Right cardiac atrium (tissue), 5 donors: ENCODE data around the gene ZFYVE27. TPM values are rescaled to one million over a fixed set of nuclear protein-coding genes. Genes with fewer than 3 reads are reported as not detected.

ENCODE experiments used
- ATAC-seq, 2 donors: fragments of 200-7000 bp; cut with Tn5 transposase; one replicate each; pipeline versions ENCODE4 v1.8.0 to v1.9.1; 2020; ENCODE audit warnings: moderate library complexity in 2 of 2, mild to moderate bottlenecking in 1 of 2
- DNase-seq, 3 donors: peaks; one replicate each; pipeline ENCODE4 v3.0.0-alpha.2; 2020
- H3K27ac ChIP-seq: one replicate; pipeline ENCODE4 v1.5.1; 2013; ENCODE audit warnings: mild to moderate bottlenecking, low read length, control low read depth, moderate library complexity
- H3K27me3 ChIP-seq: one replicate; pipeline ENCODE4 v1.6.1; 2013; ENCODE audit not compliant: control insufficient read depth, insufficient read depth
- H3K4me1 ChIP-seq: one replicate; pipeline ENCODE4 v1.6.1; 2013; ENCODE audit warnings: low read length; ENCODE audit not compliant: control insufficient read depth, insufficient read depth
- H3K4me3 ChIP-seq: one replicate; pipeline ENCODE4 v1.5.1; 2013; ENCODE audit warnings: low read length, control low read depth
- H3K9me3 ChIP-seq: one replicate; pipeline ENCODE4 v1.6.1; 2013; ENCODE audit warnings: low read length; ENCODE audit not compliant: control insufficient read depth
- WGBS: extraction: QIAGEN DNeasy Blood & Tissue Kit; methylation state at CpG from one replicate; pipeline ENCODE4 v1.1.7; 2013; 5-methylcytosine and 5-hydroxymethylcytosine counted together
- intact Hi-C, 4 donors: fragments of 100-400 bp; cut with DNase I; formaldehyde crosslinking; loops; one replicate each; pipeline versions ENCODE4 v1.11.0 to v1.14.0; 2022 to 2023
- polyA plus RNA-seq: library from polyadenylated mRNA; stranded (reverse); fragments of 200-250 nt; gene quantifications from one replicate; pipeline ENCODE4 v1.2.3, GENCODE V29; 2013
- total RNA-seq, 4 donors: library from RNA; stranded (reverse); fragmentation: NEBNext Ultra II Directional; extraction: Animal tissue kit (Norgen Biotek cat#: 25700); gene quantifications; one replicate each; pipeline ENCODE4 v1.2.1, GENCODE V29; 2021
- donor health status: healthy with polysubstance abuse.
- donor health status: DM: no; HTN: yes; CAD: no.
- donor health status: DM: no; HTN: no; CAD: no.
- donor health status: DM: no; HTN: yes; CAD: no; lungs with severe emphysema.
- donor health status: DM: yes; HTN: yes; CAD: no.

Gene ZFYVE27
- total and polyA plus RNA-seq, 5 donors = 14.8 to 20.6 (median 16.3) TPM

GRCh38 chr10:97752956-97753355, 16.0 kb downstream of the ZFYVE27 start:
- DNase-seq (no peak), ATAC-seq (no peak)
- Histone ChIP-seq H3K4me3 (no peak overlapping the region), H3K4me1 (no peaks in the 10 kb centered on the region), H3K27me3 (no peaks in the 10 kb centered on the region), H3K27ac (no peak overlapping the region), H3K9me3 (no peaks in the 10 kb centered on the region)
- WGBS = 92% methylated on average over 18 of the region's 18 CpGs
- intact Hi-C loops = loop anchor here in 2 of 4 donors (10.0 kb wide), 2 partner anchors 112 to 292 kb away; no protein-coding TSS in a partner anchor

GRCh38 chr10:97754726-97755125, 17.8 kb downstream of the ZFYVE27 start:
- WGBS = 75% methylated on average over 4 of the region's 4 CpGs

GRCh38 chr10:97755718-97756117, 18.8 kb downstream of the ZFYVE27 start:
- Histone ChIP-seq H3K4me3 (no peak overlapping the region), H3K27ac (no peak overlapping the region), H3K9me3 (no peaks in the 10 kb centered on the region), H3K4me1 (no peaks in the 10 kb centered on the region), H3K27me3 (no peaks in the 10 kb centered on the region)
- intact Hi-C loops = loop anchor here in 3 of 4 donors (5.0 to 10.0 kb wide), 3 partner anchors 109 to 289 kb away; no protein-coding TSS in a partner anchor
- DNase-seq = no peak
- WGBS = 94% methylated on average over 6 of the region's 6 CpGs
- no peak for ATAC-seq

More at GRCh38 chr10:97754726-97755125, 17.8 kb downstream of the ZFYVE27 start:
- Histone ChIP-seq H3K4me3 (no peak overlapping the region), H3K27ac (no peak overlapping the region), H3K4me1 (no peaks in the 10 kb centered on the region), H3K27me3 (no peaks in the 10 kb centered on the region), H3K9me3 (no peaks in the 10 kb centered on the region)
- ATAC-seq (no peak), DNase-seq (no peak)
- intact Hi-C loops = loop anchor here in 3 of 4 donors (5.0 to 10.0 kb wide), 3 partner anchors 110 to 290 kb away; no protein-coding TSS in a partner anchor

- no peak for DNase-seq
- H3K27ac ChIP-seq = no peak overlapping the region
- H3K4me1 ChIP-seq = no peaks in the 10 kb centered on the region
- H3K4me3 ChIP-seq = no peak overlapping the region
- intact Hi-C loops = loop anchor here in 3 of 4 donors (5.0 to 10.0 kb wide), 3 partner anchors 107 to 287 kb away; no protein-coding TSS in a partner anchor
- ATAC-seq = no peak
- 82% methylated on average over 6 of the region's 6 CpGs for WGBS
- no peaks in the 10 kb centered on the region for H3K9me3 ChIP-seq
- H3K27me3 ChIP-seq = no peaks in the 10 kb centered on the region
Measured at GRCh38 chr10:97757471-97757870, 20.5 kb downstream of the ZFYVE27 start.

GRCh38 chr10:97759158-97759887, 22.4 kb downstream of the ZFYVE27 start:
- Histone ChIP-seq H3K27me3 (no peaks in the 10 kb centered on the region), H3K4me1 (no peaks in the 10 kb centered on the region), H3K27ac (no peak overlapping the region), H3K4me3 (no peak overlapping the region), H3K9me3 (no peaks in the 10 kb centered on the region)
- intact Hi-C loops = loop anchor here in 3 of 4 donors (5.0 to 10.0 kb wide), 3 partner anchors 105 to 285 kb away; no protein-coding TSS in a partner anchor
- DNase-seq (peak; percentile 64 to 89 (median 87)), ATAC-seq (peak; percentile 74 to 81)
- WGBS = 48% methylated on average over 5 of the region's 5 CpGs

GRCh38 chr10:97759946-97760345, 23.0 kb downstream of the ZFYVE27 start:
- no peaks in the 10 kb centered on the region for H3K27me3 ChIP-seq
- H3K27ac ChIP-seq = no peak overlapping the region
- H3K4me3 ChIP-seq = no peak overlapping the region
- DNase-seq (no peak), ATAC-seq (no peak)
- H3K9me3 ChIP-seq = no peaks in the 10 kb centered on the region
- WGBS = 70% methylated on average over 5 of the region's 5 CpGs
- intact Hi-C loops = loop anchor here (2.0 to 10.0 kb wide), 4 partner anchors 105 to 285 kb away; no protein-coding TSS in a partner anchor
- no peaks in the 10 kb centered on the region for H3K4me1 ChIP-seq

- Histone ChIP-seq H3K27me3 (no peaks in the 10 kb centered on the region), H3K9me3 (no peaks in the 10 kb centered on the region), H3K27ac (no peak overlapping the region), H3K4me3 (no peak overlapping the region), H3K4me1 (no peaks in the 10 kb centered on the region)
- ATAC-seq (no peak), DNase-seq (no peak)
- WGBS = 90% methylated on average over 11 of the region's 11 CpGs
- intact Hi-C loops = loop anchor here in 2 of 4 donors (2.0 to 10.0 kb wide), 3 partner anchors 108 to 284 kb away; no protein-coding TSS in a partner anchor
Measured at GRCh38 chr10:97760461-97761257, 23.7 kb downstream of the ZFYVE27 start.

GRCh38 chr10:97761331-97761865, 24.5 kb downstream of the ZFYVE27 start:
- no peak for DNase-seq
- intact Hi-C loops = loop anchor here in 2 of 4 donors (2.0 to 10.0 kb wide), 3 partner anchors 107 to 283 kb away; no protein-coding TSS in a partner anchor

GRCh38 chr10:97762056-97762455, 25.1 kb downstream of the ZFYVE27 start:
- H3K27me3 ChIP-seq = no peaks in the 10 kb centered on the region
- no peaks in the 10 kb centered on the region for H3K4me1 ChIP-seq
- ATAC-seq (no peak), DNase-seq (no peak)
- WGBS = 89% methylated on average over 10 of the region's 10 CpGs
- no peaks in the 10 kb centered on the region for H3K9me3 ChIP-seq
- H3K27ac ChIP-seq = peak overlapping the region; percentile 42
- no peak overlapping the region for H3K4me3 ChIP-seq
- intact Hi-C loops = loop anchor here in 1 of 4 donors (5.0 to 10.0 kb wide), 2 partner anchors 110 to 283 kb away; no protein-coding TSS in a partner anchor

More at GRCh38 chr10:97761331-97761865, 24.5 kb downstream of the ZFYVE27 start:
- 90% methylated on average over 8 of the region's 8 CpGs for WGBS
- peak in 1 of 2 donors; percentile 12 for ATAC-seq
- H3K4me1 ChIP-seq = no peaks in the 10 kb centered on the region
- peak overlapping the region; percentile 8 for H3K27ac ChIP-seq
- H3K27me3 ChIP-seq = no peaks in the 10 kb centered on the region
- no peak overlapping the region for H3K4me3 ChIP-seq
- no peaks in the 10 kb centered on the region for H3K9me3 ChIP-seq

GRCh38 chr10:97762816-97763215, 25.9 kb downstream of the ZFYVE27 start:
- H3K27ac ChIP-seq = peak overlapping the region; percentile 42
- ATAC-seq = peak; percentile 63 to 73

More at GRCh38 chr10:97762816-97763215, 25.9 kb downstream of the ZFYVE27 start:
- H3K4me3 ChIP-seq = no peak overlapping the region
- no peaks in the 10 kb centered on the region for H3K4me1 ChIP-seq
- H3K27me3 ChIP-seq = no peaks in the 10 kb centered on the region
- intact Hi-C loops = loop anchor here in 1 of 4 donors (5.0 to 10.0 kb wide), 2 partner anchors 109 to 282 kb away; no protein-coding TSS in a partner anchor
- no peaks in the 10 kb centered on the region for H3K9me3 ChIP-seq
- peak; percentile 46 to 81 (median 73) for DNase-seq
- 58% methylated on average over 5 of the region's 5 CpGs for WGBS
